Activated T-cell treated with anti-CD3 and anti-CD28 coated beads for 1 hour (primary cell): Measurements from ENCODE around the gene OR2AJ1.

ENCODE experiments used
- DNase-seq: peaks from one replicate; pipeline ENCODE4 v3.0.0-alpha.2; 2020; ENCODE audit warnings: low read depth

Gene OR2AJ1

DNA sequence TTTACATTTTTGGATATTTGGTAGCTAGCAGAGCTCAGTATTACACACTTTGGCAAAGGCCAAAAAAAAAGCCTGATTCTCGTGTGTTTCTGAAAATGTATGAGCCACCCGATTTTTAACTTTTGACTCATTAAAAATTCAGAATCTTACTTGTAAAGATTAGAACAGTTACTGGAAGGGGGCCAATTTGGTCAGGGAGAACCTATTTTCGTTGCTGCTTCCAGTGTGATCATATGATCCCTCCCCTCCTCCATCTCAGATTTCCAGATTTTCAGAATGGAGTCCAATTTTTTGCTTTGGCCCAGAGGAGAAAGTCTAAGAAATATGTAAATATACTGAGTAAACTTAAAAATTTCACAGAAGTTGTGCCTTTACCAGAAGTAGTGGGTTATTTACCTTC, 37.1 kb downstream of the OR2AJ1 start:
- no peak for DNase-seq

DNA sequence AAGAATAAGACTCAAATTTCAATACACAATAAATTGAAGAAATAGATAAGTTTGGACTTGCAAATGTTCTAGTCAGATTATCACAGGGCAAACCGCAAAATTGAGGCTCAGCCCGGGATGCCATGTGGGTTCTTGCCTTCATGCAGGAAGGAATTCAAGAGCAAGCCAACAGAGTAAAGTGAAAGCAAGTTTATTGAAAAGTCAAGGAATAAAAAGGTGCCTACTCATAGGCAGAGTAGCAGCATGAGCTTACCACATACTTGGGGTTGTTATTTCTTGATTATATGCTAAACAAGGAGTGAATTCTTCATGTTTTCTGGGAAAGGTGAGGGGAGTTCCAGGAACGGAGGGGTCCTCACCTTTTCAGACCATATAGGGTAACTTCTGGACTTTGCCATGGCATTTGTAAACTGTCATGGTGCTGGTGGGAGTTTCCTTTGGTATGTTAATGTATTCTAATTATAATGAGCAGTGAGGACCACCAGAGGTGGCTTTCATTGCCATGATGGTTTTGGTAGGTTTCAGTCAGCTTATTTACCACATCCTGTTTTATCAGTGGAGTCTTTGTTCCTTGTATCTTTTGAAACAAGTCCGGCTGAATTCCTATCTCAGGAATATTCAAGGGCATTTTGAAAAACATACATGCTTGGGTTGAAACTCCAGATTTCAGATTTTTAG, 38.4 kb downstream of the OR2AJ1 start:
- DNase-seq = no peak

DNA sequence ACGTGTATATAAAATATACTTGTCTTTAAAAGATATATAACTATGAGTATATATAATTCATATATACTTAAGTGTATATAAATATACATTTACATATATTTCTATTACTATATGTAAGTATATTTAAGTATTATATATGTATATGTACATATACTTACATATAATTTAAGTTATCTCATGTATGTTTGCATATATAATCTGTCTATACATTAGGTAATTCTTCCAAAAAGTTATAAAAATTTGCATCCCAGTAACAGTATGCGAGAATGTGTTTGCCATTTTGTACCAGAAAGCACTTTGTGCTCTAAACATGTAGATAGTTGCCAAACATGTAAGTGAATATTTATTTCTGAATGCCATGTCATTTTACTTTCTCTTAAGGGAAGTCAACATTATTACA, 40.2 kb downstream of the OR2AJ1 start, which contains the start of gene OR2AK2:
Gene OR2AK2 (plus strand): TSS at position 301 of the 400 bp plus-strand sequence. CDS start 144 bp downstream, outside the sequence.
- no peak for DNase-seq

DNA sequence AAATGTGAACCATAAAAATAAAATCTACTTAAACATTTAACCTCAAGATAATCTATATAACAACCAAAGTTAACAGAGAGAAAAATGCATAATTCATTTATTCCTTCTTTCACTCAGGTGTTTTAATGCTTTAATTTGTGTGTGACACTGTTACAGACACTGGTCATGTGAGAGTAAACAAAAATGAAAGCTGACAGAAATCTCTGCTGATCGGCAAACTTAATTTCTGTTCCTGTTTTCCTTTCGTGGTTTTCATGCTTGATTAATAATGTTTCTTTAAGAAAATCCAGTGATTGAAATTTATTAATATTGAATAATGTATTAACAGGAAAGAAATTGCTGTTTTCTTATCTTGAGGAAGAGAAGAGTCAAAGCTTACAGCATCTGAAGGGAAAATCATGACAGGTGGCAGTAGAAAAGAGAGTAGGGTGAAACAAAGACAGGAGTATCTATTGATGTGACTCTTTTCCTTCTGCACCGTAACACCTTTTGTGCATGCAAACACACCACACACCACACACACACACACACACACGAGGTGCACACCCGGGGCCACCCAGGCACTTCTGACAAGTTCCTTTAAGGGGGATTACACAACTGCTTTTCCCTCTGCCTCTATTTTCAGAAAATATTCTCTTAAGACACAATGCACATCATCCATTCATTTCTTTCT, 42.0 kb downstream of the OR2AJ1 start:
- no peak for DNase-seq
